OCI-LY7 (cell line): ENCODE measurements around the gene CELF2. TPM values are rescaled to one million over a fixed set of nuclear protein-coding genes. Genes with fewer than 3 reads are reported as not detected.

Experiments
- BruUV-seq: library from RNA; stranded (reverse); fragments of 400-500 nt; replicated peaks from 2 replicates; lab custom pipeline; 2021; lab: Mats Ljungman, UMichigan
- CTCF ChIA-PET: fragments of 300-600 bp; sonication (Branson Sonifier 250); formaldehyde crosslinking; loops from one replicate; lab custom pipeline; 2022; ENCODE audit warnings: antibody characterized with exemption; ENCODE audit not compliant: unreplicated experiment; lab: Charles Lee
- POLR2A ChIA-PET: fragments of 300-600 bp; sonication (Branson Sonifier 250); formaldehyde crosslinking; loops from one replicate; lab custom pipeline; 2022; ENCODE audit warnings: antibody characterized with exemption; lab: Charles Lee
- DNase-seq: peaks from one replicate; pipeline ENCODE4 v3.0.0-alpha.2; 2015; ENCODE audit warnings: low spot score
- H2AFZ ChIP-seq: fragments of 200-600 bp; sonication (generic), shearing (Covaris generic); 2 replicates; pipeline ENCODE4 v1.6.1; 2014; ENCODE audit warnings: mild to moderate bottlenecking, antibody characterized with exemption, low read length, moderate library complexity
- H3K27ac ChIP-seq: fragments of 200-600 bp; sonication (generic); 2 replicates; pipeline ENCODE4 v1.5.1; 2014; ENCODE audit warnings: mixed run types, low read depth, mild to moderate bottlenecking, moderate library complexity, low read length, inconsistent platforms; ENCODE audit not compliant: poor library complexity, severe bottlenecking
- H3K36me3 ChIP-seq: fragments of 200-600 bp; sonication (generic); 2 replicates; pipeline ENCODE4 v1.6.1; 2014; ENCODE audit warnings: mild to moderate bottlenecking, antibody characterized with exemption, low read length, moderate library complexity, mixed read lengths; ENCODE audit not compliant: insufficient read depth
- H3K4me1 ChIP-seq: fragments of 200-600 bp; sonication (generic); 2 replicates; pipeline ENCODE4 v1.5.1; 2014; ENCODE audit warnings: mild to moderate bottlenecking, low read length; ENCODE audit not compliant: insufficient read depth, poor library complexity, severe bottlenecking
- H3K4me2 ChIP-seq: fragments of 200-600 bp; sonication (generic); 2 replicates; pipeline ENCODE4 v1.6.1; 2014; ENCODE audit warnings: mild to moderate bottlenecking, low read length
- H3K4me3 ChIP-seq: fragments of 200-600 bp; sonication (generic); 2 replicates; pipeline ENCODE4 v1.5.1; 2014; ENCODE audit warnings: mild to moderate bottlenecking, low read depth, low read length; ENCODE audit not compliant: poor library complexity, severe bottlenecking
- H3K79me2 ChIP-seq: fragments of 200-600 bp; sonication (generic); 2 replicates; pipeline ENCODE4 v1.6.1; 2016; ENCODE audit warnings: low read depth, mild to moderate bottlenecking, low read length, moderate library complexity, mixed read lengths; ENCODE audit not compliant: insufficient read depth
- H3K9me2 ChIP-seq: fragments of 200-600 bp; sonication (generic); 2 replicates; pipeline ENCODE4 v1.6.1; 2016; ENCODE audit warnings: mild to moderate bottlenecking, low read length, mixed read lengths; ENCODE audit not compliant: insufficient read depth
- H3K9me3 ChIP-seq: fragments of 200-600 bp; sonication (generic); 2 replicates; pipeline ENCODE4 v1.6.1; 2014; ENCODE audit warnings: mild to moderate bottlenecking, mixed run types, low read length, mixed read lengths
- H4K20me1 ChIP-seq: fragments of 200-600 bp; sonication (generic); 2 replicates; pipeline ENCODE4 v1.6.1; 2014; ENCODE audit warnings: mild to moderate bottlenecking, antibody characterized with exemption, low read length, moderate library complexity, mixed read lengths; ENCODE audit not compliant: insufficient read depth
- CTCF ChIP-seq: fragments of 200-600 bp; sonication (generic); conservative IDR thresholded peaks from 2 replicates; pipeline ENCODE4 v1.5.1; 2014; ENCODE audit warnings: mild to moderate bottlenecking, antibody characterized with exemption, low read length, moderate library complexity, mixed read lengths
- EZH2phosphoT487 ChIP-seq: fragments of 200-600 bp; sonication (generic); IDR thresholded peaks from 2 replicates; pipeline ENCODE4 v1.6.1; 2018; ENCODE audit warnings: low read depth, borderline replicate concordance, mild to moderate bottlenecking, mixed run types, antibody characterized with exemption, low read length, moderate library complexity, mixed read lengths
- intact Hi-C: fragments of 100-400 bp; cut with micrococcal nuclease; formaldehyde crosslinking; loops from one replicate; pipeline ENCODE4 v1.10.0; 2022; ENCODE audit not compliant: unreplicated experiment
- total RNA-seq, 2 experiments: library from RNA; depleted of rRNA in 1 of 2; stranded (reverse); fragments of >200 nt in 1 of 2; shearing (Covaris generic) in 1 of 2; gene quantifications; 2 replicates each; pipeline ENCODE4 v1.2.3, GENCODE V29; 2014 to 2022

Gene CELF2
- total RNA-seq, 2 experiments from 2014 or later: 5.4 to 19.1 TPM

DNA sequence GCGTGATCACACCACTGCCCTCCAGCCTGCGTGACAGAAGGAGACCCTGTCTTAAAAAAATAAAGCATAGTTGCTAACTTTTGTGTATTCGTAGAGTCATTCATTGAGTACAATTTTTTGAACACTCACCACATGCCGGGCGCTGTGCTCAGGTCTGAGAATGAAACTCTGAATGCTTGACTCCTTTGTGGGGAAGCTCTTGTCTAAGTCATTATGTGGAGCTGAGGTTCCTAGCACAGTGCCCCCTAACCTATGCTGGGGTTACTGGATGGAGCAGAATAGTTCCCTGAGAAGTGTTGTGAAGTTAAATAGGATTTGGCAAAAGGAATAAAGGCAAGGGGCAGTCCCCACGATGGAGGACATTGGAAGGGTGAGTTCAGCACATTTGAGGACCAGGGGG is 123.3 kb downstream of the CELF2 start:
- CTCF ChIA-PET: no interaction called here
- H3K36me3 ChIP-seq: no peaks in the 10 kb centered on the region
- no peak overlapping the region for H3K4me2 ChIP-seq
- H3K4me1 ChIP-seq: peaks cover 12% of the 10 kb centered on the region
- H3K27ac ChIP-seq: no peak overlapping the region
- no peaks in the 10 kb centered on the region for H3K9me3 ChIP-seq
- DNase-seq: no peak
- no peak overlapping the region for H2AFZ ChIP-seq
- no peaks in the 10 kb centered on the region for H3K79me2 ChIP-seq
- BruUV-seq: no TSS peak
- POLR2A ChIA-PET: no interaction called here
- intact Hi-C loops: no loop called here
- no peaks in the 10 kb centered on the region for H3K9me2 ChIP-seq
- TF ChIP-seq CTCF: no peak
- TF ChIP-seq EZH2phosphoT487: no peak
- no peaks in the 10 kb centered on the region for H4K20me1 ChIP-seq
- no peak overlapping the region for H3K4me3 ChIP-seq

- Histone ChIP-seq H4K20me1 (no peaks in the 10 kb centered on the region), H3K9me3 (no peaks in the 10 kb centered on the region), H3K4me1 (peaks cover 14% of the 10 kb centered on the region), H3K79me2 (no peaks in the 10 kb centered on the region), H3K36me3 (no peaks in the 10 kb centered on the region), H2AFZ (no peak overlapping the region), H3K4me2 (no peak overlapping the region), H3K27ac (no peak overlapping the region), H3K4me3 (no peak overlapping the region), H3K9me2 (no peaks in the 10 kb centered on the region)
- TF ChIP-seq EZH2phosphoT487 (no peak), CTCF (no peak)
- no peak for DNase-seq
- CTCF ChIA-PET: no interaction called here
- POLR2A ChIA-PET: interaction anchor here (1.0 kb wide), 1 partner anchor 19 kb away, joined by 4 read pairs; no protein-coding TSS in a partner anchor
- intact Hi-C loops: no loop called here
- BruUV-seq: no TSS peak
Measured at GRCh38 chr10:11141571-11142091, 124.0 kb downstream of the CELF2 start.

DNA sequence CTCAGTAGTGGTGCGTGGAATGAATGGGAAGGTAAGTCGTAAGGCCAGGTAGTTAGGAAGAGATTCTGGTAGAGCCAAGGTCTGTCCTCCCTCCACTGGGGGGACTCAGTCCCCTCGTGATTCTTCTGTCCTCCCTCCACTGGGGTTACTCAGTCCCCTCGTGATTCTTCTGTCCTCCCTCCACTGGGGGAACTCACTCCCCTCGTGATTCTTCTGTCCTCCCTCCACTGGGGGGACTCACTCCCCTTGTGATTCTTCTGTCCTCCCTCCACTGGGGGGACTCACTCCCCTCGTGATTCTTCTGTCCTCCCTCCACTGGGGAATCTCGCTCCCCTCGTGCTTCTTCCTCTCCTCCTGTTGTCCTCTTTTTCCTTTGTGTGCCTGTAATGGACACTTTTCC is 125.1 kb downstream of the CELF2 start:
- H2AFZ ChIP-seq: no peak overlapping the region
- H3K4me1 ChIP-seq: peaks cover 14% of the 10 kb centered on the region
- no peak overlapping the region for H3K4me2 ChIP-seq
- no peaks in the 10 kb centered on the region for H3K79me2 ChIP-seq
- ChIA-PET CTCF (no interaction called here), POLR2A (no interaction called here)
- H4K20me1 ChIP-seq: no peaks in the 10 kb centered on the region
- H3K9me2 ChIP-seq: no peaks in the 10 kb centered on the region
- BruUV-seq: no TSS peak
- TF ChIP-seq EZH2phosphoT487: no peak
- TF ChIP-seq CTCF: peak; percentile 52; the same call in 1 of the 2 replicates
- no peaks in the 10 kb centered on the region for H3K9me3 ChIP-seq
- intact Hi-C loops: loop anchor here (1.0 kb wide), 1 partner anchor 128 kb away; no protein-coding TSS in a partner anchor
- DNase-seq: peak; percentile 33
- H3K27ac ChIP-seq: no peak overlapping the region
- no peaks in the 10 kb centered on the region for H3K36me3 ChIP-seq
- no peak overlapping the region for H3K4me3 ChIP-seq
